HUES48 (cell line): Measurements from ENCODE around the gene FSTL4.
"Not testable (repeated sequence)": the region's sequence is repeated elsewhere in the genome, so short reads cannot be mapped to it uniquely, and the experiment has no call there.

Experiments
- H3K27ac ChIP-seq: one replicate; pipeline ENCODE4 v1.7.0; 2013; ENCODE audit warnings: low read depth, low read length, inconsistent platforms
- H3K27me3 ChIP-seq: 2 replicates; pipeline ENCODE4 v1.6.1; 2013; ENCODE audit warnings: mild to moderate bottlenecking, low read length; ENCODE audit not compliant: control insufficient read depth, insufficient read depth
- H3K36me3 ChIP-seq: 2 replicates; pipeline ENCODE4 v1.6.1; 2013; ENCODE audit warnings: low read length; ENCODE audit not compliant: control insufficient read depth, insufficient read depth
- H3K4me1 ChIP-seq: 2 replicates; pipeline ENCODE4 v1.6.1; 2013; ENCODE audit warnings: mild to moderate bottlenecking, low read length; ENCODE audit not compliant: control insufficient read depth, insufficient read depth
- H3K4me3 ChIP-seq: 2 replicates; pipeline ENCODE4 v1.5.1; 2013; ENCODE audit warnings: mild to moderate bottlenecking, low read depth, low read length
- H3K9ac ChIP-seq: 2 replicates; pipeline ENCODE4 v1.6.1; 2013; ENCODE audit warnings: mild to moderate bottlenecking, low read depth, low read length, moderate library complexity
- H3K9me3 ChIP-seq: 2 replicates; pipeline ENCODE4 v1.6.1; 2013; ENCODE audit warnings: low read length; ENCODE audit not compliant: control insufficient read depth, insufficient read depth

FSTL4 gene

GRCh38 chr5:133225671-133226152, 386.6 kb downstream of the FSTL4 start:
- H3K27ac ChIP-seq: no peak overlapping the region

GRCh38 chr5:133222979-133223378, 389.4 kb downstream of the FSTL4 start:
- Histone ChIP-seq H3K36me3 (no peaks in the 10 kb centered on the region), H3K4me3 (no peak overlapping the region), H3K27ac (no peak overlapping the region), H3K4me1 (no peaks in the 10 kb centered on the region), H3K9me3 (no peaks in the 10 kb centered on the region), H3K9ac (no peak overlapping the region), H3K27me3 (no peaks in the 10 kb centered on the region)

More at GRCh38 chr5:133225671-133226152, 386.6 kb downstream of the FSTL4 start:
- H3K36me3 ChIP-seq: no peaks in the 10 kb centered on the region
- H3K4me3 ChIP-seq: no peak overlapping the region
- no peaks in the 10 kb centered on the region for H3K27me3 ChIP-seq
- H3K4me1 ChIP-seq: no peaks in the 10 kb centered on the region
- H3K9ac ChIP-seq: no peak overlapping the region
- no peaks in the 10 kb centered on the region for H3K9me3 ChIP-seq

- no peak overlapping the region for H3K9ac ChIP-seq
- no peaks in the 10 kb centered on the region for H3K36me3 ChIP-seq
- no peak overlapping the region for H3K4me3 ChIP-seq
- no peaks in the 10 kb centered on the region for H3K27me3 ChIP-seq
- H3K27ac ChIP-seq: no peak overlapping the region
- H3K9me3 ChIP-seq: no peaks in the 10 kb centered on the region
- no peaks in the 10 kb centered on the region for H3K4me1 ChIP-seq
These were observed 389.8 kb downstream of the FSTL4 start for GRCh38 chr5:133222521-133222920.

- no peaks in the 10 kb centered on the region for H3K4me1 ChIP-seq
- no peak overlapping the region for H3K4me3 ChIP-seq
- H3K9ac ChIP-seq: no peak overlapping the region
- no peak overlapping the region for H3K27ac ChIP-seq
- H3K36me3 ChIP-seq: no peaks in the 10 kb centered on the region
- H3K27me3 ChIP-seq: no peaks in the 10 kb centered on the region
- H3K9me3 ChIP-seq: no peaks in the 10 kb centered on the region
These were observed 390.3 kb downstream of the FSTL4 start for GRCh38 chr5:133222040-133222439.

- Histone ChIP-seq H3K27ac (no peak overlapping the region), H3K27me3 (no peaks in the 10 kb centered on the region)
These were observed 391.3 kb downstream of the FSTL4 start for GRCh38 chr5:133220851-133221674.

GRCh38 chr5:133219296-133219695, 393.0 kb downstream of the FSTL4 start:
- Histone ChIP-seq H3K4me1 (no peaks in the 10 kb centered on the region), H3K36me3 (no peaks in the 10 kb centered on the region), H3K9ac (no peak overlapping the region), H3K4me3 (no peak overlapping the region), H3K27me3 (no peaks in the 10 kb centered on the region), H3K27ac (no peak overlapping the region), H3K9me3 (no peaks in the 10 kb centered on the region)

More at GRCh38 chr5:133220851-133221674, 391.3 kb downstream of the FSTL4 start:
- no peak overlapping the region for H3K9ac ChIP-seq
- no peaks in the 10 kb centered on the region for H3K4me1 ChIP-seq
- no peaks in the 10 kb centered on the region for H3K9me3 ChIP-seq
- H3K4me3 ChIP-seq: no peak overlapping the region
- no peaks in the 10 kb centered on the region for H3K36me3 ChIP-seq

GRCh38 chr5:133216138-133216537, 396.2 kb downstream of the FSTL4 start:
- H3K9ac ChIP-seq, H3K27ac ChIP-seq, H3K4me1 ChIP-seq, H3K27me3 ChIP-seq, H3K4me3 ChIP-seq, H3K36me3 ChIP-seq, H3K9me3 ChIP-seq: not testable (repeated sequence)

GRCh38 chr5:133214153-133214820, 398.1 kb downstream of the FSTL4 start:
- Histone ChIP-seq H3K27me3 (no peaks in the 10 kb centered on the region), H3K27ac (no peak overlapping the region), H3K36me3 (no peaks in the 10 kb centered on the region), H3K4me1 (no peaks in the 10 kb centered on the region), H3K9ac (no peak overlapping the region), H3K4me3 (no peak overlapping the region), H3K9me3 (no peaks in the 10 kb centered on the region)

GRCh38 chr5:133205649-133206048, 406.7 kb downstream of the FSTL4 start:
- Histone ChIP-seq H3K4me3 (no peak overlapping the region), H3K36me3 (no peaks in the 10 kb centered on the region)

GRCh38 chr5:133205204-133205603, 407.1 kb downstream of the FSTL4 start:
- Histone ChIP-seq H3K9me3 (no peaks in the 10 kb centered on the region), H3K9ac (no peak overlapping the region), H3K4me1 (no peaks in the 10 kb centered on the region), H3K27ac (no peak overlapping the region), H3K4me3 (no peak overlapping the region), H3K36me3 (no peaks in the 10 kb centered on the region), H3K27me3 (no peaks in the 10 kb centered on the region)

More at GRCh38 chr5:133205649-133206048, 406.7 kb downstream of the FSTL4 start:
- no peak overlapping the region for H3K27ac ChIP-seq
- H3K9me3 ChIP-seq: no peaks in the 10 kb centered on the region
- no peaks in the 10 kb centered on the region for H3K27me3 ChIP-seq
- no peaks in the 10 kb centered on the region for H3K4me1 ChIP-seq
- H3K9ac ChIP-seq: no peak overlapping the region
